GM18907 (cell line): ENCODE data around the gene LRIG2.
A peak's percentile ranks its signal among the peaks of the same experiment; 100 is the strongest.
"Not testable (repeated sequence)": the region's sequence is repeated elsewhere in the genome, so short reads cannot be mapped to it uniquely, and the experiment has no call there.

ENCODE experiments used
- ATAC-seq: cut with Tn5 transposase; IDR thresholded peaks from one replicate; pipeline ENCODE4 v1.9.1; 2021; ENCODE audit warnings: mild to moderate bottlenecking, moderate library complexity; ENCODE audit not compliant: unreplicated experiment

LRIG2 gene

GRCh38 chr1:113125517-113125916 lies 52.5 kb downstream of the LRIG2 start:
- no peak for ATAC-seq

- ATAC-seq = no peak
These were observed 53.2 kb downstream of the LRIG2 start for GRCh38 chr1:113126207-113126606.

DNA sequence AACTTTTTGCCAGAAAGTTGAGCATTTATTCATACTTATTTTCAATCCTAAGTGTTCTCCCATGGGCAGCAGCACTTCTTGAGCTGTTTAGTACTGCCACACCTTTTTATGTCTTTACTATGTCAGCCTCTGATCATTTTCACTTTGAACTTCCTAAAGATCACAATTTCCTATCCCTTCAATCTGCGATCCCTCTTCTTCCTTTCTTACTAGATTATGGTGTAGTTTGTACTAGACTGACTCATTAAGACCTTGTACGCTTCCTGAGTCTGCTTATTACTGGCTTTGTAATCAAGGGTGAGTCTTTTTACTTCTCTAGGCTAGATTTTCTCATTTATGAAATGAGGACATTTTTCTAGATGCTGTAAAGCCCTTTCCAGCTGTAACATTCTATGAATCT lies 55.1 kb downstream of the LRIG2 start:
- ATAC-seq = no peak

- ATAC-seq = no peak
These were observed 56.7 kb downstream of the LRIG2 start for GRCh38 chr1:113129529-113130185.

- ATAC-seq = no peak
These were observed 60.0 kb downstream of the LRIG2 start for GRCh38 chr1:113133038-113133437.

DNA sequence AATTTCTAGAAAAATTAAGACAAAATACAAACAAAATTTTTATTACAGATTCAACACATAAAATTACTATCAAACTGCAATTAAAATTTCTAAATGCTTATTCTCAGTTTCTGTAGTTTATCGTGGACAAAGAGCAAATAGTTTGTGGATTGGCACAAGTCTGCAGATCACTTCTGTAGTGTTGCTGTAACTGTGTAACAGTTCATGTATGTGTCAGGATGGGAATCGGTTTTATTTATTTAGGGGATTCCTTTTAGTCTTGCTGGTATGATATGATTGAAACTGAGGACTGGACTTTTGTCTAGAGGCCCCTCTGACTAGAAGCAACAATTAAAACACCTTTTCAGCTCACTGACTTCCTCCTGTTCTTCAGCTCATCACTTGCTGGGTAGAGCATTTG lies 60.8 kb downstream of the LRIG2 start:
- no peak for ATAC-seq

- no peak for ATAC-seq
These were observed 62.5 kb downstream of the LRIG2 start for GRCh38 chr1:113135460-113135859.

GRCh38 chr1:113136476-113136875 lies 63.5 kb downstream of the LRIG2 start:
- ATAC-seq = no peak

- ATAC-seq = no peak
These were observed 64.6 kb downstream of the LRIG2 start for GRCh38 chr1:113137563-113137962.

DNA sequence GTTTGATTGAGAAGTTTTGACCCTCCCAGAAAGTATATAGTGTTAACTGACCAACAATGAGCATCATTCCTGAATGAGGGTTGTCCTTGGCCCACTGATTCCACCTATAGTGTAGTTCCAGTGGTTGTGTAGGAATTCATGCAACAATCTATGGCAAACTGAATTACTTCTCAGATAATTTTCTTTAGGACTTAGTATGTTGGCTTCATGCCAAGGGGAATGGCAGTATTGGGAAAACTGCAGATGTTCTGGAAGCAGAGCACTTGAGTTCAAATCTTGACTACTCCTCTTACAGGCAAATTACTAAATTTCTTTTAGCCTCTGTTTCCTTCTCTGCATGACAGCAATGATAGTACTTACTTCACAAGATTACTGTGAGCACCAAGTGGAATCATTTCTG lies 65.8 kb downstream of the LRIG2 start:
- no peak for ATAC-seq

- ATAC-seq = no peak
These were observed 67.2 kb downstream of the LRIG2 start for GRCh38 chr1:113140176-113140575.

GRCh38 chr1:113140588-113141446 lies 67.8 kb downstream of the LRIG2 start:
- peak; percentile 82 for ATAC-seq

DNA sequence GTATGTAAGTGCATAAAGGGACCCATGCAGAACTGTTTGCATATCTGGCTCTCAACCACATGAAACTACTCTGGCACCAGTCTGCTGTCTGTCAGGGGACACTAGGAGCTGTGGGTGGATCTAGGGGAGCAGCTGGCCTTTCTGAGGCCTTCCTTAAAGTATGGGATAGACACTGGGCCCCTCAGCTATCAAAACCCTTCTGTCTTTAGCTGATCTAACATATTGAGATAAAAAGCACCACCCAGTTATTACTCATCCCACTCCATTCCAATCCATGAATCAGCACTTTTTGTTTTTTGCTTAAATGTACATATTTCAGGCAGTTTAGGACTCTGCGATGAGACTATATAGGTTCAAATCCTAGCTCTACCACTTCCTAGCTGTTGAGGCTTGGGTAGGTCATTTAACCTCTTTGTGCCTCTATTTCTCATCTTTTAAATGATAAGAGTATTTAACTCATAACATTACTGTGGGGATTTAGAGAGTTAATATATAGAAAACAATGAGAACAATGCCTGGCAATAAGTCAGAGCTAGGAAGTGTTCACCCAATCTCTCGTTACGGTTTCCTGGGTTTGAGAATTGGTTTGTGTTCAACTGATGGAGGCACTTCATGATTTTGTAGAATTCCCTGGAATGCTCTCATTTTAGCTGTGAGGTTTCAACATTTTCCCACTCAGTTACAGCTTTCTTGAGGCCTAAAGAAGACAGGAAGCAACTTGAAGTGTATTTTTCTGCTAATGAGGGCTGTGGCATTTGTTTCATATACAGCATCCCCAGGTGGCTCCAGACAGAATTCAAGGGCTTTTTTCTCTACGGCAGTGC lies 68.9 kb downstream of the LRIG2 start:
- ATAC-seq = no peak

GRCh38 chr1:113142791-113143190 lies 69.8 kb downstream of the LRIG2 start:
- no peak for ATAC-seq

GRCh38 chr1:113146242-113147072 lies 73.5 kb downstream of the LRIG2 start:
- ATAC-seq = peak; percentile 57

DNA sequence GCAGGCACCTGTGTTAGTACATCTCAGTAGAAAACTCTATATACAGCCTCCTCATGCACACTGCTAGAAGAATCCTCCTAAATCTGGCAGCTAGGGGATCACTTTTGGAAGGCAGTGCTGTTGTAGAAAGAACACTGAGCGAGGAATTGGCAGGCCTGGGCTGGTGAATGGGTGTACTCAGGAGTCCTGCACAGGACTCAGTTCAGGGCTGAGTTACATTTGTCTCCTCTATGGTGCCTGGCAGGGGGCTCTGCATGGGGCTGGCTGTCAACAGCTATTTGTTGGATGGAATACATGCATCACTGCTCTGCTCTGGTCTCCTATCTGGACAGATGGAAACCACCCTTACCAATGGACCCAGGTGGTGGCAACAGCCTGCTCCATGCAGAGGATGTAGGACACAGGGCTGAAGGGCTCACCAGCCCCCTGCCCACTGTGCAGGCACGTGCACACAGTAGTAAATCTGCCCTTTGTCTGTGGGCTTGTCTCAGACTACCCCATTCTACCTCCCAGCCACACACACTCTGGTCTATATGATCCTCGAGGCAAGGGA lies 74.2 kb downstream of the LRIG2 start:
- peak; percentile 7 for ATAC-seq

DNA sequence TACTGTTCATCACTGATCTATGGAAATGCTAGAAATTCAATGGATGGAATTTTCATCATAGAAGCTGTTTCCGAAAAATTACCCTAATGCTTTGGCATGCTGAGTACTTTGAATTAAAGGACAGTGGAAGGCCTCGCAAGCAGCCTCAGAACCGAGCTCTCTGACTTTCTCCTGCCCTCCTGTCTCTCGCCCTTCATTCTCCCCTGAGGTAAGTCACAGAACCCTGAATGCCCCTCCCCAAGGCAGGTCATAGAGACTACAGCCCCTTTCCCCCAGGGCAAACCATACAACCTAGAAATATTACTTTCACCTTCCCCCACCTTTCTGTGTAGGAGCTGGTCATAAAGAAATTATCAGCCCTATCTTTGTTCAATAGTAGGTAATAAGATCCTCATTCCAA lies 74.8 kb downstream of the LRIG2 start:
- no peak for ATAC-seq

- ATAC-seq = not testable (repeated sequence)
These were observed 77.5 kb downstream of the LRIG2 start for GRCh38 chr1:113150494-113150893.

DNA sequence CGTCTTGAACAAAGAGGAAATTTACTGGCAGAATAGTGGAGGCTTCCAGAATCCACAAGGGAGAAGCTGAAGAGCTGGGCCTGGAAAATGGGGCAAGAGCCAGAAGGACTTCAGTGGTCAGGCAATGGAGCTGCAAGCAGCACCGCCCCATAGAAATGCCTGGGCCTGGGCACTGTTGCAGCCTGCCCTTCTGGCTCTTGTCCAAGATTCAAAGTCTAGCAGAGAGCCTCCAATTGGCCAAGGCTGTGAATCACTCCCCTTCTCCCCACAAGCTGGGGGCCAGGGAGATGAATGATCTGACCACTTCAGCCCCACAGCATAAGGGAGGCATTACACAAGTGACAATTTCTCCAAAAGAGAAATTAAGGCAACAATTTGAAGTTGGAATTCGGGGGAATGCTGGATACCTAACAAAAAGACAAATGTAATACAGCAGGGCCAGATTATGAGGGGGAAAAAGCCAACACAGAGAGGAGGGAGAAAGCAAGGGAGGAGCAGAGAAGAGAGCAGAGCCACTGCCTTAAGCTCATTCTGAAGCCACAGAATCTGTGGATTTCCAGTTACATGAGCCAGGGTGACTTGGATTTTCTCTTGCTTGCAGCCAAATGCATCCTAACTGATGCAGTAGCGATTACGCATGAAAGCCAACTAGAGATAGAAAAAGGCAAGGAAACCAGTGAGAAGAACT lies 80.3 kb downstream of the LRIG2 start:
- ATAC-seq = no peak

DNA sequence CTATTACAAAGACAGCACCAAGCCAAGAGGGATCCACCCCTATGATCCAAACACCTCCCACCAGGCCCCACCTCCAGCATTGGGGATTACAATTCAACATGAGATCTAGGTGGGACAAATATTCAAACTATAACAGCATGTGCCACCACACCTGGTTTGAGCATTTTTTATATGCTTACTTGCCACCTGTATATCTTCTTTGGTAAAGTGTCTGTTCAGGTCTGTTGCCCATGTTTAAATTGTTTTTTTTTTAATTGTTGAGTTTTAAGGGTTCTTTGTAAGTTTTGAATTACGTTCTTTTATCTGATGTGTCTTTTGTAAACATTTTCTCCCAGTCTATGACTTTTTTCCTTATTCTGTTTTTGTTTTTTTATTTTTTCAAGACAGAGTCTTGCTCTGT lies 83.4 kb downstream of the LRIG2 start:
- ATAC-seq = no peak
